Measurements from ENCODE around the gene RAB30. TPM values are rescaled to one million over a fixed set of nuclear protein-coding genes. Genes with fewer than 3 reads are reported as not detected.
A peak's percentile ranks its signal among the peaks of the same experiment; 100 is the strongest.
"Not testable (repeated sequence)": the region's sequence is repeated elsewhere in the genome, so short reads cannot be mapped to it uniquely, and the experiment has no call there.

RAB30 gene
- total RNA-seq, 1 donor from 2014 or later, result 15.5 TPM

DNA sequence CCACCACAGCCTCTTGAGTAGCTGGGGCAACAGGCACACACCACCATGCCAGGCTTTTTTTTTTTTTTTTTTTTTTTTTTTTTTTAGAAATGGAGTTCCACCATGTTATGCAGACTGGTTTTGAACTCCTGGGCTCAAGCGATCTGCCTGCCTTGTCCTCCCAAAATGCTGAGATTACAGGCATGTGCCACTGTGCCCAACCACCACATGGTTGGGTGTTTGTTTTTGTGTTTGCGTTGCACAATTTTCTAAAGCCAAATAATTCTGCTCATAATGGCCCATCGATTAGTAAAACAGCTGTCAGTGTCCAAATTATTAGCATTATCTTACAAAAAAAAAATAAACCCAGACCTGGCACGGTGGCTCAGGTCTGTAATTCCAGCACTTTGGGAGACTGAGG, 104.3 kb downstream of the RAB30 start:
- ATAC-seq, result no peak
- no peaks in the 10 kb centered on the region for H3K27me3 ChIP-seq (ENCODE audit: low read depth)
- no peak for DNase-seq
- no peaks in the 10 kb centered on the region for H3K36me3 ChIP-seq
- intact Hi-C loops (cut with DNase I), result no loop called here
- TF ChIP-seq, protein P1, sequence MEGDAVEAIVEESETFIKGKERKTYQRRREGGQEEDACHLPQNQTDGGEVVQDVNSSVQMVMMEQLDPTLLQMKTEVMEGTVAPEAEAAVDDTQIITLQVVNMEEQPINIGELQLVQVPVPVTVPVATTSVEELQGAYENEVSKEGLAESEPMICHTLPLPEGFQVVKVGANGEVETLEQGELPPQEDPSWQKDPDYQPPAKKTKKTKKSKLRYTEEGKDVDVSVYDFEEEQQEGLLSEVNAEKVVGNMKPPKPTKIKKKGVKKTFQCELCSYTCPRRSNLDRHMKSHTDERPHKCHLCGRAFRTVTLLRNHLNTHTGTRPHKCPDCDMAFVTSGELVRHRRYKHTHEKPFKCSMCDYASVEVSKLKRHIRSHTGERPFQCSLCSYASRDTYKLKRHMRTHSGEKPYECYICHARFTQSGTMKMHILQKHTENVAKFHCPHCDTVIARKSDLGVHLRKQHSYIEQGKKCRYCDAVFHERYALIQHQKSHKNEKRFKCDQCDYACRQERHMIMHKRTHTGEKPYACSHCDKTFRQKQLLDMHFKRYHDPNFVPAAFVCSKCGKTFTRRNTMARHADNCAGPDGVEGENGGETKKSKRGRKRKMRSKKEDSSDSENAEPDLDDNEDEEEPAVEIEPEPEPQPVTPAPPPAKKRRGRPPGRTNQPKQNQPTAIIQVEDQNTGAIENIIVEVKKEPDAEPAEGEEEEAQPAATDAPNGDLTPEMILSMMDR (IDR thresholded peaks at IDR 0.05), result no peak
- no peaks in the 10 kb centered on the region for H3K9me3 ChIP-seq
- H3K4me3 ChIP-seq, result no peak overlapping the region
- H3K27ac ChIP-seq, result no peak overlapping the region
- H3K4me1 ChIP-seq, result no peaks in the 10 kb centered on the region

DNA sequence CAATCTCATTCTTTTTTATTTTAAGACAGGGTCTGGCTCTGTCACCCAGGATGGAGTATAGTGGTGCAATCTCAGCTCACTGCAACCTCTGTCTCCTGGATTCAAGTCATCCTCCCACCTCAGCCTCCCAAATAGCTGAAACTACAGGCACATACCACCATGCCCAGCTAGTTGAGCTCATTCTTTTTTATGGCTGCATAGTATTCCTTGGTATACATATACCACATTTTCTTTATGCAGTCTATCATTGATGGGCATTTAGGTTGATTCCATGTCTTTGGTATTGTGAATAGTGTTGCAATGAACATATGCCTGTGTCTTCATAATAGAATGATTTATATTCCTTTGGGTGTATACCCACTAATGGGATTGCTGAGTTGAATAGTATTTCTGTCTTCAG, 109.7 kb downstream of the RAB30 start:
- intact Hi-C loops (cut with DNase I); DNase-seq; H3K4me1 ChIP-seq: not testable (repeated sequence)

DNA sequence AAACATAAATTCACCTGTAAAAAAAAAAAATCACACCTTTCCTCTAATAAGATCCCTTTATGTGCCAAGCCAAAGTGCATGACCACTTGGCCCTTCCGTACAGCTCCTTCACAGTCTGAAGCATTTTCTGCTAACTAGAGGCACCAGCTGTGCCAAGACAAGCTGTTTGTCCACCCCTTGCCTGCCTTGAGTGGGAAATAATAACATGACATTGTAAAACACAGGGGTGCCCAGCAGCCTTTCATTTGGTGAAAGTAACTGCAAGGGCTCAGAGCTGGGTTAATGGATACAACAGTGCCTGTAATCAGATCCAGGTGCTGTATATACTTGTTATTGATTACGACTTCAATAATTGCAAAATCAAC, 110.9 kb downstream of the RAB30 start:
- no peak overlapping the region for H3K27ac ChIP-seq

More for the DNA sequence above, 109.7 kb downstream of the RAB30 start:
- H3K27ac ChIP-seq; ATAC-seq; H3K9me3 ChIP-seq; H3K36me3 ChIP-seq; H3K4me3 ChIP-seq; H3K27me3 ChIP-seq (ENCODE audit: low read depth): not testable (repeated sequence)

DNA sequence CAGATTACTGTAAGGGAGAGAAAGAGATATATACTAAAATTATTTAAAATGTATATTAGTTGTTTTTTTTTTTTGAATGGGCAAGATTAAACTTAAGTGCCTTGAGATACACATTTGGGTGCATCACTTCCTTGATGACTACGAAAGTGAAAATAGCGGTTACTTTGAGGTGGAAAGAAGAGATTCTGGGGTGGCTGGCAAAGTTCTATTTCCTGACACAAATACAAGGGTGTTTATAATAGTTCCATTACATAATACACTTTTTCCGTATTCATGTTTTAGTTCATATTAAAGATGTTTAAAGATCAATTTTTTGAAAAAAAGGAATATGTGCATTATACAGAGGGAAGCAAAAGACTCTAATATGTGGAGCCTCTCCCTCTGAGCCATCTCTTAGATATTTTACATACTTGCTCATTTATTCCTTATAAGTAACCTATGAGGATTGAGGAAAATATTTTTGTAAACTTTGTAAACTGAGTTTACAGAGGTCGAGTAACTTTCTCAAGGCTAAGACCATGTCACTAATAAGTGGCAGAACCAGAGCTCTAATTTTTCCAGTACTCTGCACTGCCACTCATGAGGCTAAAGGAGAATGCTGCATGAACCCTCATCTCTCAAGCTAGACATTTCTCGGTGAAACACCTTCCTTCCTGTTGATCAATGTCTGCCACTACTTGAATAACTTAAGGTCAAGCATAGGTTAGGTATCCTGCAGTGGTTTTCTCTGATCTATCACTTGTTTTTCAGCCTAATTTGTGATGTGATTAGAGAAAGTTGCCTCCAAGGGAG, 111.5 kb downstream of the RAB30 start:
- H3K36me3 ChIP-seq, result no peaks in the 10 kb centered on the region
- H3K27ac ChIP-seq, result no peak overlapping the region
- no peak overlapping the region for H3K4me3 ChIP-seq
- DNase-seq (no peak), ATAC-seq (peak; percentile 32 to 35)
- no peaks in the 10 kb centered on the region for H3K27me3 ChIP-seq (ENCODE audit: low read depth)
- TF ChIP-seq, protein P1 (IDR thresholded peaks at IDR 0.05), result no peak
- no peaks in the 10 kb centered on the region for H3K9me3 ChIP-seq
- peaks cover 6% of the 10 kb centered on the region for H3K4me1 ChIP-seq
- intact Hi-C loops (cut with DNase I), result no loop called here

More for the DNA sequence above, 110.9 kb downstream of the RAB30 start:
- ATAC-seq, result peak; percentile 45 to 70
- Histone ChIP-seq H3K9me3 (no peaks in the 10 kb centered on the region), H3K4me3 (no peak overlapping the region), H3K27me3 (ENCODE audit: low read depth) (no peaks in the 10 kb centered on the region), H3K36me3 (no peaks in the 10 kb centered on the region), H3K4me1 (peaks cover 3% of the 10 kb centered on the region)
- no peak for DNase-seq
- intact Hi-C loops (cut with DNase I), result no loop called here
- TF ChIP-seq, protein P1 (IDR thresholded peaks at IDR 0.05), result no peak

DNA sequence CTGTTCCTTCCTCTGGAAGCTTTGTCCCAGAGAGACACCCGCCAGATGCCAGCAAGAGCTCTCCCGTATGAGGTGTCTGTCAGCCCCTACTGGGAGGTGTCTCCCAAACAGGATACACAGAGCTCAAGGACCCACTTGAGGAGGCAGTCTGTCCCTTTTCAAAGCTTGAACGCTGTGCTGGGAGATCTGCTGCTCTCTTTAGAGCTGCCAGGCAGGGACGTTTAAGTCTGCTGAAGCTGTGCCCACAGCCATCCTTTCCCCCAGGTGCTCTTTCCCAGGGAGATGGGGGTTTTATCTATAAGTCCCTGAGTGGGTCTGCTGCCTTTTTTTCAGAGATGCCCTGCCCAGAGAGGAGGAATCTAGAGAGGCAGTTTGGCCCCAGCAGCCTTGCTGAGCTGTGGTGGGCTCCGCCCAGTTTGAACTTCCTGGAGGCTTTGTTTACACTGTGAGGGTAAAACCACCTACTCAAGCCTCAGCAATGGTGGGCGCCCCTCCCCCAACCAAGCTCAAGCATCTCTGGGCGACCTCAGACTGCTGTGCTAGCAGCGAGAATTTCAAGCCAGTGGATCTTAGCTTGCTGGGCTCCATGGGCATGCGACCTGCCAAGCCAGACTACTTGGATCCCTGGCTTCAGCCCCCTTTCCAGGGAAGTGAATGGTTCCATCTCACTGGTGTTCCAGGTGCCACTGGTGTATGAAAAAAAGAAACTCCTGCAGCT, 115.8 kb downstream of the RAB30 start:
- peak; percentile 68 for DNase-seq
- H3K27ac ChIP-seq; H3K9me3 ChIP-seq; ATAC-seq; H3K27me3 ChIP-seq (ENCODE audit: low read depth); H3K4me3 ChIP-seq; H3K4me1 ChIP-seq; H3K36me3 ChIP-seq; intact Hi-C loops (cut with DNase I): not testable (repeated sequence)

DNA sequence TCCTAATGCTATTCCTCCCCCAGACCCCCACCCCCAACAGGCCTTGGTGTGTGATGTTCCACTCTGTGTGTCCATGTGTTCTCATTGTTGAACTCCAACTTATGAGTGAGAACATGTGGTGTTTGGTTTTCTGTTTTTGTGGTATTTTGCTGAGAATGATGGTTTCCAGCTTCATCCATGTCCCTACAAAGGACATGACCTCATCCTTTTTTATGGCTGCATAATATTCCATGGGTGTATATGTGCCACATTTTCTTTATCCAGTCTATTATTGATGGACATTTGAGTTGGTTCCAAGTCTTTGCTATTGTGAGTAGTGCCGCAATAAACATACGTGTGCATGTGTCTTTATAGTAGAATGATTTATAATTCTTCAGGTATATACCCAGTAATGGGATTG, 121.2 kb downstream of the RAB30 start:
- H3K4me3 ChIP-seq; H3K27ac ChIP-seq; H3K27me3 ChIP-seq (ENCODE audit: low read depth); H3K36me3 ChIP-seq; intact Hi-C loops (cut with DNase I); H3K4me1 ChIP-seq; H3K9me3 ChIP-seq; DNase-seq; ATAC-seq: not testable (repeated sequence)

DNA sequence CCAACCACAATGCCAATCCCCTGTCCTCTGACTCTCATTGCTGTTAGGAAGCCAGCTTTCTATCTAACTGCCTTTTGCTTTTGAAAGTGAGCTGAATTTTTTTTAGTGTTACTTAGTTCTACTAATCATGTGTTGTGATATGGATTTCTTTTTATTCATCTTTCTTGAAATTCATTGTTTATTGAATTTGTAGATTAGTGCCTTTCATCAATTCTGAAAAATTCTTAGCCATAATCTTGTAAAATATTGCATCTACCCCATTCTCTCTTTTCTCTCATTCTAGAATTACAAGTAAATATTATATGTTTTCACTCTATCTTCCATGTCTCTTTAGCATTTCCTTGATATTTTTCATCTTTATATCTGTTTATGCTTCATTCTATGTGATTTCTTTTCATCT, 122.3 kb downstream of the RAB30 start:
- TF ChIP-seq, protein P1 (IDR thresholded peaks at IDR 0.05), result no peak
- ATAC-seq (no peak), DNase-seq (no peak)
- Histone ChIP-seq H3K4me1 (no peaks in the 10 kb centered on the region), H3K36me3 (no peaks in the 10 kb centered on the region), H3K9me3 (no peaks in the 10 kb centered on the region), H3K27ac (no peak overlapping the region), H3K4me3 (no peak overlapping the region), H3K27me3 (ENCODE audit: low read depth) (no peaks in the 10 kb centered on the region)
- intact Hi-C loops (cut with DNase I), result no loop called here
